ENCODE results near the gene TAPBPL.

- peak; percentile 87 for TF ChIP-seq CTCF (IDR thresholded peaks at IDR 0.05; ENCODE audit: low read length)
- no peak for TF ChIP-seq EZH2phosphoT487 (IDR thresholded peaks at IDR 0.05; ENCODE audit: low read length)
Measured at GRCh38 chr12:6423267-6424007, 28.4 kb upstream of the TAPBPL start.

Data from MM.1S (cell line).